IMR-90 (cell line): ENCODE measurements around the gene TRIM42.

Experiments
- CTCF ChIP-seq: conservative IDR thresholded peaks from 2 replicates; pipeline ENCODE4 v1.5.1; 2012; ENCODE audit warnings: mild to moderate bottlenecking, low read depth, low read length, improper control_type of control experiment
- MXI1 ChIP-seq: IDR thresholded peaks from 2 replicates; pipeline ENCODE4 v1.6.1; 2012; ENCODE audit warnings: low read depth, mild to moderate bottlenecking, low read length, moderate library complexity, borderline replicate concordance
- POLR2A ChIP-seq: IDR thresholded peaks from 2 replicates; pipeline ENCODE4 v1.6.1; 2012; ENCODE audit warnings: mild to moderate bottlenecking, low read depth, low read length
- RAD21 ChIP-seq: IDR thresholded peaks from 2 replicates; pipeline ENCODE4 v1.6.1; 2012; ENCODE audit warnings: low read length, improper control_type of control experiment
- USF2 ChIP-seq: fragments of 150-350 bp; IDR thresholded peaks from 2 replicates; pipeline ENCODE4 v1.6.1; 2017; ENCODE audit warnings: mild to moderate bottlenecking, antibody characterized with exemption, low read length, low read depth

GRCh38 chr3:140704733-140705132 is 26.9 kb downstream of the TRIM42 start:
- TF ChIP-seq CTCF: no peak
- TF ChIP-seq USF2: no peak
- no peak for TF ChIP-seq POLR2A
- no peak for TF ChIP-seq RAD21
- TF ChIP-seq MXI1: no peak
